ENCODE data around the gene AKAP13.

Gene AKAP13

DNA sequence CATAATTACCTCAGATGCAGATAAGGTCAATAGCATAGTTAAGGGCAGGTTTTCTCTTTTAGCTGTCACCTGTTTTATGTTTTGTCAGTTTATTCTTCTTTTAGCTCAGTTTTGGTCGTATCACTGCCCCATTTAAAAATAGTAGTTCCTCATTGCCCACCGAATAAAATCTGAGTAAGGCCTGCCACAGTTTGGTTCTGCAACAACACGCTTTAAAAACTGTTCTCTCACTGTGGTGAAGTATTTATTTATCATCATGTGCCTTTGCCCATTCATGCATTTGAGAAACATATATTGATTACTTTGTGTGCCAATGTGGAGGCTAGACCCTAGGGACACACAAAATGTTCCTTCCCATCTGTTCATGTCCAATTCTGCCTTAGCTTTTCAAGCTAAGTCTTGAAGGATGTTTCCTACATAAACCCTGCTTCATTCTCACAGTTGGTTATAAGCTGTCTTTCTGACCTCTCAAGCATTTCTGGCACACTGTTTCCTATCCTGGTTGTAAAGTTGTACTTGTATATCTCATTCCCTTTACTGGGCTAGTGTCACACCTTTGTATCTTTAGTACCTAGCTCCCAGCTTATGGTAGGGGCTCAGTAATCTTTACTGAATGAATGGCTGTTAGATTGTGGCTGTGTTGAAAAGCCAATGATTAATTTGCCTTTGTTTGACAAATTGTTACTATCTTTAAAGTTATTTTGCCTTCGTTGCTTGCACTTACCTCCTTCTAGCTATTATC, 23.9 kb downstream of the AKAP13 start:
- H3K36me3 ChIP-seq (ENCODE audit: control insufficient read depth, insufficient read depth, low read length, severe bottlenecking), result no peaks in the 10 kb centered on the region
- H3K9me3 ChIP-seq (ENCODE audit: control insufficient read depth, low read length), result no peaks in the 10 kb centered on the region
- H3K27me3 ChIP-seq (replicated peaks; ENCODE audit: control insufficient read depth, insufficient read depth, low read length), result no peaks in the 10 kb centered on the region
- DNase-seq (ENCODE audit: low read depth), result no peak
- H3K4me3 ChIP-seq (ENCODE audit: low read length), result no peak overlapping the region
- no peak overlapping the region for H3K9ac ChIP-seq (ENCODE audit: low read length)
- H3K4me1 ChIP-seq (ENCODE audit: control insufficient read depth, insufficient read depth, low read length), result peaks cover 68% of the 10 kb centered on the region

DNA sequence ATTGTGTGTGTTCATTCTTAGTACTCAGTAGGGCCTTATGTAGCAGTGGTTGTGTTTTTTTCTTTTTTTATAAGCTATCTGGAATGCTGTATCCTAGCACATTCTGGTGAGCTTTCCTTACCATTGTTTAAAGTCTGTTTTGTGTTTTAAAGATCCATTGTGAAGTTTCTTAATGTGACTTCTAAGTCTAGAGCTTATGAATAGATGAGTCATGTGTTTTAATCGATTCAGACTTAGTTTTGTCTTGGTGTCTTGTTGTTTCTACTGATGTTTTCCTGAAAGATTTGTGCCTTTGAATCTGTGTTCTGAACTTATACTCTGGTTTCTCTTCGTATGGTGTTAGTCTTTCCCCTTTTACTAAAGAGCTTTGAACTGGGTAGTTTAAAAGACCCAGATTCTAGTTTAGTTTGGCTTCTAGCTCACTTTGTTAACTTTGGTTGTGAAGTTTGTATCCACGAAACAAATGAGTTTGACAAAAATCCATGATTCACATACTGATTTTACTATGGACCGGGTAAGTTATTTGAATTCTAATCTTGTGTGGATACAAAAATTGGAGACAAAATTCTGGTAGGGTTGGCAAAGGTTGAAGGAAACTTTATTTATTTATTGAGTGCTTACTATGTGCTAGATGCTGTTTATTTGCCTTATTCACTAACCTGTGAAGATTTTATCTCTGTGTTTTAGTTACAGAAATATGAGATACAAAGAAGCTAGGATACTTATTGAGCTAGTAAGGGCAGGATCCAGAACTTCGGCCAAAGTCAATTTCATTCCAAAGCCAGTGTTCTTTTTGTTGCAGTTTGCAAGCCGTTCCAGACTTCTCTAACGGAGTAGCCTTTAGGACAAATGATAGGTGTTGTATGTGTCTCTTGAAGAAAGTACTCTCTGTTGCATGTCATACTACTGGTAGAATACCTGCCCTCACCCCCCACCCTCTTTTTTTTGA, 24.8 kb downstream of the AKAP13 start:
- no peaks in the 10 kb centered on the region for H3K36me3 ChIP-seq (ENCODE audit: control insufficient read depth, insufficient read depth, low read length, severe bottlenecking)
- H3K4me1 ChIP-seq (ENCODE audit: control insufficient read depth, insufficient read depth, low read length), result peaks cover 68% of the 10 kb centered on the region
- no peaks in the 10 kb centered on the region for H3K9me3 ChIP-seq (ENCODE audit: control insufficient read depth, low read length)
- no peak overlapping the region for H3K4me3 ChIP-seq (ENCODE audit: low read length)
- H3K9ac ChIP-seq (ENCODE audit: low read length), result no peak overlapping the region
- no peaks in the 10 kb centered on the region for H3K27me3 ChIP-seq (replicated peaks; ENCODE audit: control insufficient read depth, insufficient read depth, low read length)
- DNase-seq (ENCODE audit: low read depth), result peak; percentile 42

DNA sequence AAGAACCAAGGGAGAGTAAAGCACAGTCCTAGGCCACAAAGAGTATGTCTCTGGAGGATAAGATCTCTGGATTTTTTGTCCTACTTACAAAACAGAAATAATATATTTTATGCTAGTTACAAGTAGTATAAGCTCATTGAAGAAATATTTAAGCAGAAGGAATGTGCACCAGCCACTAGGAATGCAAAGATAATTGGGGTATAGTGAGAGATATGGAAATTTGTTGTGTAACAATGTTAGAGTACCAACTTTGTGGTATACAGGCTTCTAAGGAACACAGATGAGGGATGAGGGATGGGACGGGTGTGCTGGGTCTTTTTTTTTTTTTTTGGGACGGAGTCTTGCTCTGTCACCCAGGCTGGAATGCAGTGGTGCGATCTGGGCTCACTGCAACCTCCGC, 26.5 kb downstream of the AKAP13 start:
- Histone ChIP-seq H3K9ac (ENCODE audit: low read length) (no peak overlapping the region), H3K36me3 (ENCODE audit: control insufficient read depth, insufficient read depth, low read length, severe bottlenecking) (no peaks in the 10 kb centered on the region), H3K4me3 (ENCODE audit: low read length) (no peak overlapping the region), H3K27me3 (replicated peaks; ENCODE audit: control insufficient read depth, insufficient read depth, low read length) (no peaks in the 10 kb centered on the region), H3K9me3 (ENCODE audit: control insufficient read depth, low read length) (no peaks in the 10 kb centered on the region), H3K4me1 (ENCODE audit: control insufficient read depth, insufficient read depth, low read length) (peaks cover 61% of the 10 kb centered on the region)
- DNase-seq (ENCODE audit: low read depth), result peak; percentile 81

DNA sequence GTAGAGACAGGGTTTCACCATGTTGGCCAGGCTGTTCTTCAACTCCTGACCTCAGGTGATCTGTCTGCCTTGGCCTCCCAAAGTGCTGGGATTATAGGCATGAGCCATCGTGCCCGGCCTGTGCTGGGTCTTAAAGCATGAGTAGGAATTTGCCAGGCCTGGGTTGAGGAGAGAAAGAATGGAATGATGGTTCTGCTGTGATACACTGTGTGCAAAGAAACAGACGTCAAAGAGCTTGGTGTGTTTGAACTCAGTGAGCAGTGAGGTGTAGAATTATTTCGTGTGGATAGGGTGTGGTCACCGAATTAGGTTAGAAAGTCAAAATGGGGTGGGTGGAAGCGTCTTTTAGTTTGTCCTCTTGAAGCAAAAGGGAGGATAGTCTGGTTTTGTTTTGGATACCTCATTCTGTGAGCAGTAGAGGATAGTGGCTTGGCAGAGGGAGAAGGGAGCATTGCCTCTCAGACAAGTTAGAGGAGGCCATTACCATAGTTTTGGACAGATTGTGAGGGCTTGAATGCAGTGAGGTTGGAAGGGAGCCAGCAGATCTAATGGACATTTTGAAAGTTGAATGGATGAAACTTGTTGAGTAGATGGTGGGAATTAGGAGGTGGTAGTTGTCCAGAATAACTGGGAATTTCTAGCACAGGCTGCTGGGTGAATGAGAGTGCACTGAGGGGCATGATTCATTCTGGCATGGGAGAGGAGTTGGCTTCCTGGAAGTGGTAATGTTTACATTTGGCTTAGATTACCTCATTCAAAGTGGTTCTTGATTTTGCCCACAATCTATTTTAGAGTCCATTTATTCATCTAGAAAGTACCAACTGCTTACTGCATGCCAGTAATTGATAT, 27.2 kb downstream of the AKAP13 start:
- DNase-seq (ENCODE audit: low read depth), result peak; percentile 72
- Histone ChIP-seq H3K9ac (ENCODE audit: low read length) (no peak overlapping the region), H3K4me1 (ENCODE audit: control insufficient read depth, insufficient read depth, low read length) (peaks cover 61% of the 10 kb centered on the region), H3K9me3 (ENCODE audit: control insufficient read depth, low read length) (no peaks in the 10 kb centered on the region), H3K36me3 (ENCODE audit: control insufficient read depth, insufficient read depth, low read length, severe bottlenecking) (no peaks in the 10 kb centered on the region), H3K27me3 (replicated peaks; ENCODE audit: control insufficient read depth, insufficient read depth, low read length) (no peaks in the 10 kb centered on the region), H3K4me3 (ENCODE audit: low read length) (no peak overlapping the region)

DNA sequence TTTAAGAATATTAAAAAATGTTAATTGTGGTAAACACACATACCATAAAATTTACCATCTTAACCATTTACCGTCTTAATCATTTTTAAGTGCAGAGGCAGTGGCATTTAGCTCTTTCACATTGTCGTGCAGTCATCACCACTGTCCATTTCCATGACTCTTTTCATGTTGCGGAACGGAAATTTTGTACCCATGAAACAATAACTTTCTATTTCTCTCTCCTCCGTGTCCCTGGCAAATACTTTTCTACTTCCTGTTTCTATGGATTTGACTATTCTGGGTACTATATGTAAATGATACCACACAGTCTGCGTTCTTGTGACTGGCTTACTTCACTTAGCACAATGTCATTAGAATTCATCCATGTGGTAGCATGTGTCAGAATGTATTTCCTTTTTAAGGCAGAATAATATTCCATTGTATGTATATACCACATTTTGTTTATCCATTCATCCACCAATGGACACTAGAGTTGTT, 27.9 kb downstream of the AKAP13 start:
- DNase-seq (ENCODE audit: low read depth), result no peak
- H3K27me3 ChIP-seq (replicated peaks; ENCODE audit: control insufficient read depth, insufficient read depth, low read length), result no peaks in the 10 kb centered on the region
- no peak overlapping the region for H3K9ac ChIP-seq (ENCODE audit: low read length)
- peaks cover 61% of the 10 kb centered on the region for H3K4me1 ChIP-seq (ENCODE audit: control insufficient read depth, insufficient read depth, low read length)
- H3K36me3 ChIP-seq (ENCODE audit: control insufficient read depth, insufficient read depth, low read length, severe bottlenecking), result no peaks in the 10 kb centered on the region
- H3K4me3 ChIP-seq (ENCODE audit: low read length), result no peak overlapping the region
- no peaks in the 10 kb centered on the region for H3K9me3 ChIP-seq (ENCODE audit: control insufficient read depth, low read length)

DNA sequence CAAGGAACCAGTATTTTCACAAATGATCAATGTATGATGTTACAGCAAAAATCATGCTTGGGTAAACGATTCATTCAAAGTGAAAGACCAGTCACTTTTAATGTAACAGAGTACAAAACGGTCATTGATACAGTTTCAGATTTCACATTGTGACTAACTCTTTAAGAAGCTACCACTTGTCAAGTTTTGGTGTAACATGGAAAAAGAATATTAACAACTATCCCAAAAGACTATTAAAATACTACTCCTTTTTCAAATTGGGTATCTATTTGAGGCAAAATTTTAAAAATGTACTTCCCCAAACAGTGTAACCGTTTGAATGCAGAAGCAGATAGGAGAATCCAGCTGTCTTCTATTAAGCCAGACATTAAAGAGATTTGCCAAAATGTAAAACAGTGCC, 31.7 kb downstream of the AKAP13 start:
- Histone ChIP-seq H3K4me1 (ENCODE audit: control insufficient read depth, insufficient read depth, low read length) (peaks cover 44% of the 10 kb centered on the region), H3K9ac (ENCODE audit: low read length) (no peak overlapping the region), H3K4me3 (ENCODE audit: low read length) (peak overlapping the region; percentile 73), H3K27me3 (replicated peaks; ENCODE audit: control insufficient read depth, insufficient read depth, low read length) (no peaks in the 10 kb centered on the region), H3K36me3 (ENCODE audit: control insufficient read depth, insufficient read depth, low read length, severe bottlenecking) (no peaks in the 10 kb centered on the region), H3K9me3 (ENCODE audit: control insufficient read depth, low read length) (no peaks in the 10 kb centered on the region)
- DNase-seq (ENCODE audit: low read depth), result peak; percentile 65

DNA sequence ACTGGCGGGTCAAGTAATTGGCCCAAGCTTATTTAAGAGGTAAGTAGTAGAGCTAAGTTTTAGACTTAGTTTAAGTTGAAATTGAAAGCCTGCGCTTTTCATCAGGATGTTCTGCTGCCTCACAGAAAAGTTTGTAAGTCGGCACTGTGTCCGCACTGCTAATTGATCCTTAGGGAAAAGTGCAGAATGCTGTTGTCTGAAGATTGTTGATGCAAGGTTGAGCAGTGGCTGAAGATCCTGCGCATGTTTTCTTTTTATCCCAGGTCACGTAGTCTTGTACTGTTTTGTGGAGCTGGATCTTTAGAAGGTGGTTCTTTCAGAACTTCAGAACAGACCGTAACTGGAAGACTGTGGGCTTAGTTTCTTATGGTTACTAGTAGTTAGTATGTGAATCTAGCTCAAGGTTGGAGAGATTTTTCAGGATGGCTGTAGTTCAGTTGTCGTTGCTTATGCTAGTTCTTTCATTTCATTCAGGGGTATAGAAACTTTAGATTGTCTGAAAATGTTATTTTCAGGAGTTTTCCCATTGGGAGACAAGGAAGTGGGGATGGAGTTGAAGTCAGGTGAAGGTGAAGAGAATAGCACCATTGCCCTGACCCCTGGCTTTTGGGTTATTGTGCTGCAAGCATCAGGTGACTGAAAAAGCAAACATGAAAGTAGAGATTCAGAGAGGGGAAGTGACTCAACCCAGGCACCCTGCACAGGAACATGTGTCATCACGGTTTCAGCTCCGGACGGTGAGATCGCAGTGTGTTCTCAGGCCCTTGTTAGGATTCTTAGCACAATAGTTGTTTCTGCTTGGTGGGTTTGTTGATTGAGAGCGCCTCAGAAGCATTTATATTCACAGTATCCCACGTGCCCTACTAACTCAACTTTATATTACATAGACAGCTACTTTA, 32.8 kb downstream of the AKAP13 start:
- peaks cover 38% of the 10 kb centered on the region for H3K4me1 ChIP-seq (ENCODE audit: control insufficient read depth, insufficient read depth, low read length)
- peak; percentile 78 for DNase-seq (ENCODE audit: low read depth)

DNA sequence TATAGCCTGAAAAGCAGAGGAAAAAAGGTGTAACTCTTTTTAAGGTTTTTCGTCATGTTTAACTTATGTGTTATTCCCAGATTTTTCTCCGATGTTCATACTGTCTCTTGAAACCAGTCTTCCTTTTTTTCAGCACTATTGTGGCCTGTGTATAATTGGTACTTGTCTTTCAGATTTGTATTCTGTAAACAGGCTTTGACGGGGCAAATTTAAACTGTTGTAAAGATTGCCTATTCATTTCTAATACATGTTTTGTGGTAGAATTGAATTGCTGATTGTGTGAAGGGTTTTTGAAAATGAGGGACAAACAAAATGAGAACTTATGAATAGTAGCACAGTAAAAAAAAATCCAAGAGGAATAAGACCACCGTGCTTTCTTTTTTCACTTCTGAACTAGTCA, 33.6 kb downstream of the AKAP13 start:
- no peak for DNase-seq (ENCODE audit: low read depth)
- Histone ChIP-seq H3K36me3 (ENCODE audit: control insufficient read depth, insufficient read depth, low read length, severe bottlenecking) (no peaks in the 10 kb centered on the region), H3K4me3 (ENCODE audit: low read length) (no peak overlapping the region), H3K27me3 (replicated peaks; ENCODE audit: control insufficient read depth, insufficient read depth, low read length) (no peaks in the 10 kb centered on the region), H3K4me1 (ENCODE audit: control insufficient read depth, insufficient read depth, low read length) (peaks cover 35% of the 10 kb centered on the region), H3K9me3 (ENCODE audit: control insufficient read depth, low read length) (no peaks in the 10 kb centered on the region), H3K9ac (ENCODE audit: low read length) (peak overlapping the region; percentile 9)

More for the DNA sequence above, 32.8 kb downstream of the AKAP13 start:
- Histone ChIP-seq H3K27me3 (replicated peaks; ENCODE audit: control insufficient read depth, insufficient read depth, low read length) (no peaks in the 10 kb centered on the region), H3K36me3 (ENCODE audit: control insufficient read depth, insufficient read depth, low read length, severe bottlenecking) (no peaks in the 10 kb centered on the region), H3K9ac (ENCODE audit: low read length) (peak overlapping the region; percentile 49), H3K4me3 (ENCODE audit: low read length) (peak overlapping the region; percentile 73), H3K9me3 (ENCODE audit: control insufficient read depth, low read length) (no peaks in the 10 kb centered on the region)

DNA sequence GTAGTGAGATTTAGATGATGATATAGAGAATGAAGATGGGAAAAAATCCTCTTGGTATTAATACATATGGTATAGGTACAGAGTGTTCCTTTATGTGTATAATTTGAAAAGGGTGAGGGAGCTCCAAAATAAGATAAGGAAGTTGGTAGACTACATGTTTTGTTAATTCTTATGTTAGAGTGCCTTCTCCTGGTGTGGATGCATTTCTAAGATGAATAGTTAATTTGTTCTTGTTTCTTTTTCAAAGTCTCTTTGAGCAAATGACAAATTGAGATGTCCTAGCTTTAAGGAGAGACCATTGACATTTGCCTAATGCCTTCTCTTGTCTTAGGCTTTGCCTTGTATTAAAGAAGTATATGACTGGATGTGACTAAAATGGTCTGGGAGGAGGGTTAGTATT, 34.1 kb downstream of the AKAP13 start:
- H3K4me1 ChIP-seq (ENCODE audit: control insufficient read depth, insufficient read depth, low read length), result peaks cover 35% of the 10 kb centered on the region
- H3K4me3 ChIP-seq (ENCODE audit: low read length), result no peak overlapping the region
- no peaks in the 10 kb centered on the region for H3K27me3 ChIP-seq (replicated peaks; ENCODE audit: control insufficient read depth, insufficient read depth, low read length)
- H3K9ac ChIP-seq (ENCODE audit: low read length), result no peak overlapping the region
- no peaks in the 10 kb centered on the region for H3K9me3 ChIP-seq (ENCODE audit: control insufficient read depth, low read length)
- H3K36me3 ChIP-seq (ENCODE audit: control insufficient read depth, insufficient read depth, low read length, severe bottlenecking), result no peaks in the 10 kb centered on the region
- peak; percentile 51 for DNase-seq (ENCODE audit: low read depth)

DNA sequence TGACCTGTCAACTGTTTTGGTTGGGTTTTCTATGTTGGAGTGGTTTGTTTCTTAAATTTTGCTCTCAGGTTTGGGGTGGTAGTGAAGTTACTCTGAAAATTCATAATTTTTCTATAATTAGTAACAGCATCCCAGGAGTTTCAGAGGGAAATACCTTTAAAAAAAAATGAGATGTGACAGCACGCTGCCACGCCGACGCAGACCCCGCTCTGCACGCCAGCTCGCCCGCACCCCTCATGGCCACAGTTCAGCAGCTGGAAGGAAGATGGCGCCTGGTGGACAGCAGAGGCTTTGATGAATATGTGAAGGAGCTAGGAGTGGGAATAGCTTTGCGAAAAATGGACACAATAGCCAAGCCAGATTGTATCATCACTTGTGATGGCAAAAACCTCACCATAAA, 34.6 kb downstream of the AKAP13 start:
- H3K4me3 ChIP-seq (ENCODE audit: low read length), result no peak overlapping the region
- DNase-seq (ENCODE audit: low read depth), result no peak
- H3K27me3 ChIP-seq (replicated peaks; ENCODE audit: control insufficient read depth, insufficient read depth, low read length), result no peaks in the 10 kb centered on the region
- H3K4me1 ChIP-seq (ENCODE audit: control insufficient read depth, insufficient read depth, low read length), result peaks cover 35% of the 10 kb centered on the region
- no peak overlapping the region for H3K9ac ChIP-seq (ENCODE audit: low read length)
- no peaks in the 10 kb centered on the region for H3K36me3 ChIP-seq (ENCODE audit: control insufficient read depth, insufficient read depth, low read length, severe bottlenecking)
- H3K9me3 ChIP-seq (ENCODE audit: control insufficient read depth, low read length), result no peaks in the 10 kb centered on the region
